HS-27A (cell line): ENCODE measurements around the gene TSPYL4.
A peak's percentile ranks its signal among the peaks of the same experiment; 100 is the strongest.
"Not testable (repeated sequence)": the region's sequence is repeated elsewhere in the genome, so short reads cannot be mapped to it uniquely, and the experiment has no call there.

ENCODE experiments used
- DNase-seq: peaks from one replicate; pipeline ENCODE4 v3.0.0-alpha.2; 2012; ENCODE audit warnings: low read depth, missing footprints

TSPYL4 gene

GRCh38 chr6:116253505-116254296, at the start of gene TSPYL4:
TSPYL4 (minus strand) TSS chr6:116254075; CDS start chr6:116254008, 67 bp downstream.
- DNase-seq: peak; percentile 94

- DNase-seq: no peak
Measured at GRCh38 chr6:116301104-116301503, 47.2 kb upstream of the TSPYL4 start.

DNA sequence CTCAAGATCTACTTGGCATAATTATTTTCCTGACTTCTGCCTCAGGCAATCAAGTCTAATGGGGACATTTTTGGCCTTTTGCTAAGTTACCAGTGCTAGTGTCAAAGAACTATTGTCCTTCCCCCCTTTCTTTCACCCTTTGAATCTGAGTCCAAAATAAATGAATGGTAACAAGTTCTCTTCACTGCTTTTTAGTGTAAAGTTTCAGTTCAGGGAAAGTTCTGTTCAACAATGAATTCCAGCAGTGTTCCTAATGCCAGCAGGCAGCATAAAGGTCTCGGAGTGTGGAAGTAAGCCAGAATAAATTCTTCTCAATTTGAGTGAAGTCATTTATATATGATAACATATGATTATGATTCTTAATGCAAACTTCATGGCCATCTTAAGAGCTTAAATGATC, 46.7 kb upstream of the TSPYL4 start:
- DNase-seq: no peak

DNA sequence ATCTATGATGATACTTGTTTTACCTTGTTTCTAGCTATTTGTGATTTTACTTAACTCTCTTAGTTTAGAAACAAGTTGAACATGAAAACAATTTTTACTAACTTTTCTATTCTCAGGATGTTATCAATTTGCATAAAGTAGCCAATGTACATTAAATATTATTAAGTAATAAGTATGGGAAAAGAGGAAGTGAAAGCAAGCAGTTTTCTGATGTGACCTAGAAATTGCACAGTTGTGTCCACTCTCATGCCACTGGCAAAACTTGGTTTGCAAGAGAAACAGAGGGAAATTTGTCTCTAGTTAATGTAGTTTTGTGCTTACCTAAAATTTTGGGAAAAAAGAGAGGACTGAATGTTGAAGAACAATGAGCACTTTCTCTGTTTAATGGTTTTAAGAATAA, 45.1 kb upstream of the TSPYL4 start:
- no peak for DNase-seq

DNA sequence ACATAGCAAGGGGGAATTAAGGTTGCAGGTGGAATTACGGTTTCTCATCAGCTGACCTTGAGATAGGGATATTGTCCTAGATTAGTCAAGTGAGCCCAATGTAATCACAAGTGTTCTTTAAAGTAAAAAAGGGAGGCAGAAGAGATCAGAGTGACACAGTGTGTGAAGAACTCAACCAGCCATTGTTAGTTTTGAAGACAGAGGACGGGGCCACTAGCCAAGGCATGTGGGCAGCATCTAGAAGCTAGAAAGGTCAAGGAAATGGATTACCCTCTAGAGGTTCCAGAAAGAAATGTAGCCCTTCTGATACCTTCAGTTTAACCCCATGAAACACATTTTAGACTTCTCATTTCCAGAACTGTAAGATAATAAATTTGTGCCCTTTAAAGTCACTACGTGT, 44.4 kb upstream of the TSPYL4 start:
- no peak for DNase-seq

DNA sequence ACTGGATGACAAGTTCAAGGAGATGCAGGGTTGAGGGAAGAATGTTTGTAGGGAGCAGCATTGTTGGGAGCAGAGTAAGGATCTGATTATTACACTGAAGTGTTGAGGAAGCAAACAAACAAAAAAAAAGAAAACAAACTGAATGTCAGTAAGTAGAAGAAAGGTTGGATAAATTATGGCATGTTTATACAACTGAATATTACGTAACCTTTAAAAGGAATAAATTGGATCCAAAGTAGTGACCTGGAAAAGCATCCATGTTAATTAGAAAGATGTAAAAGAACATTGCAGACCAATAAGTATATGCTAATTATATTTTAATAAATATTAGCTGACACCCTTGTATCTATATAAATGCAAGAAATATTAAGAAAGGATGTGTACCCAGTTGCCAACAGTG, 38.7 kb upstream of the TSPYL4 start:
- no peak for DNase-seq

DNA sequence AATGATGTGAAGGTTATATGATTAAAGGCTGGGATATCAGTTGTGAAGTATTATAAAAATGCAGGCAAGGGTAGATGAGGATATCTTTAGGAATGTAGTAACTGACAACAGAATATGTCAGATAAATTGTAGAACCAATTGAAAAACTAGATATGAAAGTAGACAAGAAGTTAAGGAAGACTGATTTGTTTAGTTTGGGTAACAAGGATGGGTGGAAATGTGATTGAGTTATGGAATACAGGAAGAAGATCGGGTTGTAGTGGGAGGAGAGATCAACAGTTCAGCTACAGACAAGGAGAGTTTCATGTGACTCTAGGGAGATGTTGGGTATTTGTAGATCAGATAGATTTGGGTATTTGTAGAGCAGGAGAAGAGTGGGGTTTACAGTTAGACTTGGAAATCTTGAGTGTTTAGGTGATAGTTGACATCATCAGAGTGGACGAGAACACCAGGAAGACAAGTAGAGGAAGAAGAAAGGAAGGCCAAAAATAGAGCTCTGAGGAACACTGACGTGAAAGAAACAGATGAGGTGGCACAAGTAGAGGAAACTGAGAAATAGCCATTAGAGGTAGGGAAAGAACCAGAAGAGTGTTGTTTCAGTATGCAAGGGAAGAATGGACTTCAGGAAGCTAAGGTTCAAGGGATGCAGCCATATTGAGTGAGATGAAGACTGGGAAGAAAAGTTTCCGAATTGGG, 38.0 kb upstream of the TSPYL4 start:
- DNase-seq: no peak

GRCh38 chr6:116290799-116291198, 36.9 kb upstream of the TSPYL4 start:
- no peak for DNase-seq

DNA sequence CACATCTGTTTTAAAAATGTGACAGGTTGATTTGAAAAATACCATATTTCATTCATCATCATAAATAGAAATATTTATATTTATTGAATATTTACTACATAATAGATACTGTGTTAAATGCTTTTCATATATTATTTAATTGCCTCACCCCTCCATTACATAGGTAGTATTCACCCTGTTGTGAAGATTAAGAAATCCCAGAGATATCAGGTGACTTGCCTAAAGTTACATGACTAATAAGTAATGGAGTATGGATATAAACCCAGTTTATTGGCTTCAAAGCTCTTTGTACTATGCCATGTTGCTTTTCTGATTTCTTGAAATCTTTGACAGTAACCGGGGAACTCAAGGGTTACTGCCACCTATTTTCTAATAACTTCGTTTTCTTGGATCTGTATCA, 36.0 kb upstream of the TSPYL4 start:
- DNase-seq: no peak

DNA sequence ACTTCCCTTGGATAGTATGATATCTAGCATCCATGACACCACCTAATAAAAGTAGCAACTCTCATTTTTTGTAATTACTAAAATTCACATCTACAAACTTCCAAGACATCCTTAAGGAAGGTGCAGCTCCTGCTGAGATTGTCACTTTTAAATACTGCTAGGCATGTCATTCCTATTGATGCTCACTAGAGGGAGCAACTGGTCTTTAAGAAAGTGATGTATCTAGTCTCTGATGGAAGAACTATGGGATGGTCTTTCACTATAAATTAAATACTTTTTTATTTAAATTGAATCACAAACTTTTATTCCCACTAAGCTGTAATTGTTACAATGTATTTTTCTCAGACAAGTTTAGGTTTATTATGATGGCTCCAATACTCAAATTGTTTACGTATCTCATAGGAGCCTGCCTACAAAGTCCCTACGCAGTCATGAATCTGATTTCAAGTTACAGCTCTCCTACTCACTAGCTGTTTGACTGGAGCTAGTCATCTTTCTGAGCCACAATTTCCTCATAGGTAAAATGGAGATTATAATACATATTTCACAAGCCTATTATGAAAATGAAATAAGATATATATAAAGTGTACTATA, 33.9 kb upstream of the TSPYL4 start:
- DNase-seq: no peak

DNA sequence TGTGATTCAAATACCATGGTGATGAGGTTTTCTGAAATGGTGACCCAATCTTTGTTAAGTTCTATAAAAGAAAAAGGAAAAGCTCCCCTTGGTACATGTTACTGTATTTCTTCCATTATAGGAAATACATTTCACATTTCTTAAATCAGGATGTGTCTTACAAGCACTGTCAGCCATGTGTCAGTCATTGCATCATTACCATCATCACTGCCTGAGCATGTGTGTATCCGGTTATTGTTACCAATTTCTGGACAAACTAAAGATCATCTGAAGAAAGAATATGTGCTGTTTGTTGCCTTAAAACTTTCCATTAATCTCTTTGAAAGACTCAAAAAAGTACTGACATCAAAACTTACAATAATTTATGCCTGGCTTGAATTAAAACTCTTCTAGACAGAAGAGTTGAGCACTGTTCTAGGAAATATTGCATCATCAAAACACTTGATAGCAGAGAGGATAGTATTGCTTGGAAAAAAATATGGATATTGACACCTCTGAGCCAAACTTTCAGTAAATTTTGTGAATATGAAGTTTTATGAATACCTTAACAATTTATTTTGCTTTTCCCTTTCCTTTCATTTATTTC, 33.0 kb upstream of the TSPYL4 start:
- no peak for DNase-seq

GRCh38 chr6:116284984-116285383, 31.1 kb upstream of the TSPYL4 start:
- DNase-seq: not testable (repeated sequence)

- DNase-seq: no peak
Measured at GRCh38 chr6:116283191-116283590, 29.3 kb upstream of the TSPYL4 start.

DNA sequence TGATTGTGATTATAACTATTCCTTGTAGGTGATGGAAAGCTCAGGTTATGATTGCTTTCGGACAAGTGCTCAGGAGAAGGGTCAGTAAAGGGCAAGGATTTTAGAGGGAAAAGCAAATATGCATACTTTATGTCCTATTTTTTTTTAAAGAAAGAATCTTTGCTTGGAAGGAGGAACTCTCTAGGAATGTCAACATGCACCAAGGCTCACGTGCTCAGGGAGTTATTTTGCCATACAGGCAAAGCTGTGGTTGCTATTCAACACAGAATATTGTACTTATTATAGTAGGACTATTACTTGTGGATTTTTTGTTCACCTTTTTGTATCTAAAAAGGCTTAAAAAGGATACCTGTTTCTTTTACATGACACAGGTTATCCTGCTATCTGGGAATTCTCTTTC, 28.8 kb upstream of the TSPYL4 start:
- DNase-seq: no peak

- no peak for DNase-seq
Measured at GRCh38 chr6:116280933-116281316, 27.1 kb upstream of the TSPYL4 start.

DNA sequence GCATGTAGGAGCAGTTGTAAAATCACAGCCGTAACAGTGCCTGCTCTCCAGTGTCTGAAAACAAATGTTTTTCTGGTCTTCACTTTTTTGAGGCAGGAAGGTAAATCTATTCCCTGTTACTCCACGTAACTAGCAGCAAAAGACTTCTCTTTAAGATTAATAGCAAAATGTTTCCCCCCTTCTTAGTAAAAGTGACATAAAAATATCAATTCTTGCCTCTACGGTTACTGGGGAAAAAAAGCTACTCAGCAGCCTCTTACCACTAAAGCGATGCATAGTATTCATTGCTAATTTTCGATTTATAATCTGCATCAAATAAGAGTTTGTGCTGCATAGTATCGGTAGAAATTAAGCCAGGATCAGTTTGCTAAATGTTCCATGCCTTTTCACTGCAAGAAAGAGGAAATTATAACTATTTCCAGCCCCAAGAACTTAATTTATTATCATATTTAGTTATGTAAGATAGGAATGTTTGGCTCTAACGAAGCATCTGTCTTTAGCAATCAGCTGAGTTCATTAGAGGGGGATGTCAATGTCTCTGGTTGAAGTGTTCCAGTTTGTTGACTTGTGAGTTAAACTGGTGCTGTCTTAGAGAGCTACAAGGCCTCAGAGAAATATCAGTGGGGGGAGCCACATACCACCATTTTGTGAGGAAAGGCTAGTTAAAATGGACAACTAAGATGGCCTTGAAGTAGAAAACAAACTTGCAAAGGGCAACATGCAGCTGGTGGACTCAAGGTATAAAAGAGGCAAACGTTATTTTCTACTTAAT, 26.5 kb upstream of the TSPYL4 start:
- no peak for DNase-seq

- peak; percentile 93 for DNase-seq
Measured at GRCh38 chr6:116279232-116280160, 25.6 kb upstream of the TSPYL4 start, which contains the start of gene TSPYL1. TSPYL1 (minus strand) TSS chr6:116279930; CDS start chr6:116279830, 100 bp downstream.

GRCh38 chr6:116278854-116279231, 25.0 kb upstream of the TSPYL4 start:
- DNase-seq: no peak

GRCh38 chr6:116278481-116278829, 24.6 kb upstream of the TSPYL4 start:
- no peak for DNase-seq

DNA sequence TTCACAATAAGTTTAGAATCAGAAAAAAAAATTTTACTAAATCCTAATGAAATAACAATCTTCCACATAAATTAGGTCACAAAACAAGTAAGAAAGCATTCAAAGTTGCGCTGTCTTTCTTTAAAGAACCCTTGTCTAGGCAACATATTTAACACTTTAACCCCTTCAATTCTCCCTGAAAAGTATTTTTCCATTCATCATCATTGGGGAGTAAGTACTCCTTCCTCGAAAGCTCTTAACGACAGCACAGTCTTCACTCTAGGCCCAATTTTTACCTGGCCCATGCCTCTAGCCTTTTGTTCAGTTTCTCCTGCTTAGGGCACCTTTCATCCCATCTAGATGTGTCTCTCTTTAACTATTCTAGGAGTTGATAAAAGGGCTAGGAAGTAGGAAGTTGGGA, 23.2 kb upstream of the TSPYL4 start:
- DNase-seq: no peak

DNA sequence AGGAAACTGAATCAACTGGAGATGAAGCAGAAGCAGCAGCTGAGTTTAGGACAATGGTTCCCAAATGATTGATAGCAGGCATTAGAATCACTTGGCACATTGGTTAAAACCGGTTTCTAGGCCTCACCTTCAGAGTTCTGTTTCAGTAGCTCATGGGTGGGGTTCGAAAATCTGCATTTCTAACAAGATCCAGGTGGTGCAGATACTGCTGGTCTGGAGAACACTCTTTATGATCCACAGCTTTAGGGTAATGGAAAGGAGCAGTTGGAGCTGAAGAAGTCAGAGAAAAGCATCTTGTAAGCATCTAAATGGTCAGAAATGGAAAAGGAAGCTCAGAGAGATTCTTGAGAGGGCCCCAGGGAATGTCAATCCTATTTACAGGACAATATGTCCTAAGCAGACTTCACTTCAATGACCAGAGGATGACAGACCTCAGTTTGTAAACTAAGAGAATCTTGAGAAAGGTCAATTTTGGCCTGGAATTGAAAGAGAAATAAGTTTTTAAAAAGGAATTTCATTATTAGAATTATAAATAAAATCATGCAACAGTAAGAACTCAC, 17.4 kb upstream of the TSPYL4 start:
- no peak for DNase-seq
